ENCODE measurements around the gene GAPVD1.

GAPVD1 gene

DNA sequence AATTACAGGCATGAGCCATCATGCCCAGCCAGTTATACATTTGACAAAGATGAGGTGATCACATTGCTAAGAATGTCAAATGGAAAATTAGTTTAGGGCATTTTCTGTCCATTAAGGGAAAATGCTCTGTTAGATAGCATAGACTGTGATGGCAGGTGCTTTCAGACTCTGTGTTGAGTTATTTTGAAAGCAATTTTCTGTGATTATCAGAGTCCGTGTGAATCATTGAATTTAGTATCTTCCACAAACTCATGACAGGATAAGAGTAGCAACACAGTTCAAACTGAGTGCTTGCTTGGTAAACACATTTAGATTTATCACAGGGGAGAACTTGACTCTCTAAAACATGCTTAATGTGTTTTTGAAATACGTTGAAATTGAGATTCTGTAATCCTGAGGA, 69.0 kb downstream of the GAPVD1 start:
- Histone ChIP-seq H3K27me3 (ENCODE audit: control insufficient read depth in 5 of 5, insufficient read depth in 4 of 5, low read length in 5 of 5) (no peaks in the 10 kb centered on the region), H3K27ac (ENCODE audit: low read depth, low read length) (no peak overlapping the region), H3K9me3 (ENCODE audit: control insufficient read depth in 5 of 5, low read length in 5 of 5) (no peaks in the 10 kb centered on the region), H3K36me3 (ENCODE audit: control insufficient read depth in 5 of 5, insufficient read depth in 5 of 5, low read length in 5 of 5) (peaks cover 28 to 65% (median 46%) of the 10 kb centered on the region in 5 donors), H3K4me3 (ENCODE audit: low read depth in 1 of 5, low read length in 5 of 5) (no peak overlapping the region), H3K9ac (ENCODE audit: low read length in 5 of 5) (no peak overlapping the region), H3K4me1 (ENCODE audit: control insufficient read depth in 5 of 5, insufficient read depth in 5 of 5, low read length in 5 of 5) (peaks cover 0 to 17% (median 8%) of the 10 kb centered on the region in 5 donors)

DNA sequence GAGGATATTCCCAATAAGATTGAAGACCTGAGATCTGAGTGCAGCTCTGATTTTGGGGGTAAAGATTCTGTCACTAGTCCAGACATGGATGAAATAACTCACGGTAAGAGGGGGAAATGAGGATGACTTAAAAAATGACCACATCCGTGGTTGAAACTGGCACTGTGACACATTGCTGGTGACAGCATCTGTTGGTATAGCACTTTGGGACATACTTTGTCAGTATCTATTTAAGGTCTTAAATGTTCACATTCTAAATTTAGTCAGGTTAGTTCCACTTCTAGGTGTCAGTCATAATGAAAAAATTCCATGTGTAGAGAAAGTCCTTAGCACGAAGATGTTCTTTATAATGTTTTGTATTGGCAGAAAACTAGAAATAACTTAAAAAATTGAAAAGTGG, 70.9 kb downstream of the GAPVD1 start:
- H3K4me3 ChIP-seq (ENCODE audit: low read depth in 1 of 5, low read length in 5 of 5), result no peak overlapping the region
- no peaks in the 10 kb centered on the region for H3K9me3 ChIP-seq (ENCODE audit: control insufficient read depth in 5 of 5, low read length in 5 of 5)
- no peak overlapping the region for H3K27ac ChIP-seq (ENCODE audit: low read depth, low read length)
- peaks cover 23 to 63% (median 50%) of the 10 kb centered on the region in 5 donors for H3K36me3 ChIP-seq (ENCODE audit: control insufficient read depth in 5 of 5, insufficient read depth in 5 of 5, low read length in 5 of 5)
- H3K4me1 ChIP-seq (ENCODE audit: control insufficient read depth in 5 of 5, insufficient read depth in 5 of 5, low read length in 5 of 5), result peaks cover 0 to 12% (median 8%) of the 10 kb centered on the region in 5 donors
- H3K27me3 ChIP-seq (ENCODE audit: control insufficient read depth in 5 of 5, insufficient read depth in 4 of 5, low read length in 5 of 5), result no peaks in the 10 kb centered on the region
- H3K9ac ChIP-seq (ENCODE audit: low read length in 5 of 5), result no peak overlapping the region

DNA sequence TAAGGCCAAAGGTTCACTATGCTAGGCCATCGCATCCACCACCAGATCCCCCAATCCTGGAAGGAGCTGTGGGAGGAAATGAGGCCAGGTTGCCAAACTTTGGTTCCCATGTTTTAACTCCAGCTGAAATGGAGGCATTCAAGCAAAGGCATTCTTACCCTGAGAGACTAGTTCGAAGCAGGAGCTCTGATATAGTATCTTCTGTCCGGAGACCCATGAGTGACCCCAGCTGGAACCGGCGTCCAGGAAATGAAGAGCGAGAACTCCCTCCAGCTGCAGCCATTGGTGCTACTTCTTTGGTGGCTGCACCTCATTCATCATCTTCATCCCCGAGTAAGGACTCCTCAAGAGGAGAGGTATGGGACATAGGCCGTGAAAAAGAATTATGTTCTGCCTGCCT, 75.6 kb downstream of the GAPVD1 start:
- no peaks in the 10 kb centered on the region for H3K27me3 ChIP-seq (ENCODE audit: control insufficient read depth in 5 of 5, insufficient read depth in 4 of 5, low read length in 5 of 5)
- no peak overlapping the region for H3K27ac ChIP-seq (ENCODE audit: low read depth, low read length)
- no peak overlapping the region for H3K9ac ChIP-seq (ENCODE audit: low read length in 5 of 5)
- no peaks in the 10 kb centered on the region for H3K4me1 ChIP-seq (ENCODE audit: control insufficient read depth in 5 of 5, insufficient read depth in 5 of 5, low read length in 5 of 5)
- peaks cover 41 to 84% (median 70%) of the 10 kb centered on the region in 5 donors for H3K36me3 ChIP-seq (ENCODE audit: control insufficient read depth in 5 of 5, insufficient read depth in 5 of 5, low read length in 5 of 5)
- H3K9me3 ChIP-seq (ENCODE audit: control insufficient read depth in 5 of 5, low read length in 5 of 5), result no peaks in the 10 kb centered on the region
- no peak overlapping the region for H3K4me3 ChIP-seq (ENCODE audit: low read depth in 1 of 5, low read length in 5 of 5)

DNA sequence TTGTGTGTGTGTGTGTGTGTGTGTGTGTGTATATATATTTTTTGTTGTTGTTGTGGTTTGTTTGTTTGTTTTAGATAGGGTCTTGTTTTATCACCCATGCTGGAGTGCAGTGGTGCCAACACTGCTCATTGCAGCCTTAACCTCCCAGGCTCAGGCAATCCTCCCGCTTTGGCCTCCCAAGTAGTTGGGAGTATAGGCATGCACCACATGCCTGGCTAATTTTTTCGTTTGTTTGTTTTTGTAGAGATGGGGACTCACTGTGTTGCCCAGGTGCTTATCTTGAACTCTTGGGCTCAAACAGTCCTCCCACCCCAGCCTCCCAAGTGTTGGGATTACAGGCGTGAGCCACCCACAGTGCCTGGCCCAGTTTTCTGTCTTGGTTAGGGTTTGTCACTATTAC, 77.3 kb downstream of the GAPVD1 start:
- Histone ChIP-seq H3K27ac (ENCODE audit: low read depth, low read length) (no peak overlapping the region), H3K36me3 (ENCODE audit: control insufficient read depth in 5 of 5, insufficient read depth in 5 of 5, low read length in 5 of 5) (peaks cover 33 to 73% (median 58%) of the 10 kb centered on the region in 5 donors)

DNA sequence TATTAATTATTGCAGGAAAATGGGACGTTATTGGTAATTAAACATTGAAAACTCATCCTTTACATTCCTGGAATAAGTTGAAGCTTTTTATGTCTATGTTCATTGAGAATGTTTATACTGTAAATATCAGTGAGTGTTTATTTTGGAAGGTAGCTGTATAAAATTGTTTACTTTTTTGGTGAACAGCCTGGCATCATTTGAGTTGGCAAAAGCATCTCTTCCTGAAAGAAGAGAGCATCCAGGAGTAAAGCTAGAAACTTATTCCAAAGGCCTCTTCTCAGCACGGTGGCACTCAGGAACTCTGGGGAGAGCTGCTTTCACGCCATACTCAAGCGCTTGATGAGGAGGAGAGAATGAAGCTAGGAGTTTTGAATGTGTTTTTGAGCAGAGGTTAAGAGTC, 79.9 kb downstream of the GAPVD1 start:
- Histone ChIP-seq H3K9ac (ENCODE audit: low read length in 5 of 5) (no peak overlapping the region), H3K36me3 (ENCODE audit: control insufficient read depth in 5 of 5, insufficient read depth in 5 of 5, low read length in 5 of 5) (peaks cover 35 to 74% (median 54%) of the 10 kb centered on the region in 5 donors), H3K27ac (ENCODE audit: low read depth, low read length) (no peak overlapping the region), H3K9me3 (ENCODE audit: control insufficient read depth in 5 of 5, low read length in 5 of 5) (no peaks in the 10 kb centered on the region), H3K4me3 (ENCODE audit: low read depth in 1 of 5, low read length in 5 of 5) (no peak overlapping the region), H3K27me3 (ENCODE audit: control insufficient read depth in 5 of 5, insufficient read depth in 4 of 5, low read length in 5 of 5) (no peaks in the 10 kb centered on the region), H3K4me1 (ENCODE audit: control insufficient read depth in 5 of 5, insufficient read depth in 5 of 5, low read length in 5 of 5) (peaks cover 0 to 4% (median 0%) of the 10 kb centered on the region in 5 donors)

More for the DNA sequence above, 77.3 kb downstream of the GAPVD1 start:
- Histone ChIP-seq H3K4me1 (ENCODE audit: control insufficient read depth in 5 of 5, insufficient read depth in 5 of 5, low read length in 5 of 5) (peaks cover 0 to 4% (median 0%) of the 10 kb centered on the region in 5 donors), H3K4me3 (ENCODE audit: low read depth in 1 of 5, low read length in 5 of 5) (no peak overlapping the region), H3K27me3 (ENCODE audit: control insufficient read depth in 5 of 5, insufficient read depth in 4 of 5, low read length in 5 of 5) (no peaks in the 10 kb centered on the region), H3K9ac (ENCODE audit: low read length in 5 of 5) (no peak overlapping the region), H3K9me3 (ENCODE audit: control insufficient read depth in 5 of 5, low read length in 5 of 5) (no peaks in the 10 kb centered on the region)

DNA sequence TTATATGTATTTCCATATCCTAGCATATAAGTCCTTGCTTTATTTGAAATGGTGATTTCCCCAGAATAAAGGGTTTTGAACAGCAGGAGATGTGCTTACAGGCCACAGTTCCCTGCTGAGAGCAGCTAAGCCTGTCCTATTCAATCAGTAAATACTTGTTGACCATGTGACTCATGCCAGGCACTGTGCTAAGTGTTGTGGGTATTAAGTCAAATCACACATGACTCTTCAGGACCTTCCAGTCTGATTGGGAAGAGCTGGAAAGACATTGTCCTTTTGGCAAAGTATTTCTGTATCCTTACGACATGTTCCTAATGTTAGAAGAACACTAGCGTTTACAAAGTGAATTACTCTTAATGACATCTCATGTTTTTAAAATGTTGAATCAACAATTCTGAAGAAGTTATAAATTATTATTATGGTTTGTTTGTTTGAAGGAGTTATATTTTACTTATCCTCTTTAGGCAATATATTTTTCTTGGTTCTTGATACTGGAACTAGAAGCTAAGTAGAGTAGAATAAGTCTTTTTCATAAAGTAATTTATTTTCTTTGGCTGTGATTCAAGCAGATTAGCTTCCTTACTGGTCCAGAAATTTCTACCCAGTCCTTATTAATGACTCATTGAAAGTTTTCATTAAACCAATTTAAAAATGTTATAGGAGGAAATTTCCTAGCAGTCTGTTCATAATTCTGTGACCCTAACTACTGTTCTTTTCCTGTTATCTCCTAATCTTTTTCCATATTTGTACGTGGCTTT, 82.1 kb downstream of the GAPVD1 start:
- Histone ChIP-seq H3K36me3 (ENCODE audit: control insufficient read depth in 5 of 5, insufficient read depth in 5 of 5, low read length in 5 of 5) (peaks cover 32 to 73% (median 60%) of the 10 kb centered on the region in 5 donors), H3K9me3 (ENCODE audit: control insufficient read depth in 5 of 5, low read length in 5 of 5) (no peaks in the 10 kb centered on the region), H3K9ac (ENCODE audit: low read length in 5 of 5) (no peak overlapping the region), H3K27ac (ENCODE audit: low read depth, low read length) (peak overlapping the region; percentile 51), H3K4me1 (ENCODE audit: control insufficient read depth in 5 of 5, insufficient read depth in 5 of 5, low read length in 5 of 5) (peaks cover 0 to 4% (median 0%) of the 10 kb centered on the region in 5 donors), H3K27me3 (ENCODE audit: control insufficient read depth in 5 of 5, insufficient read depth in 4 of 5, low read length in 5 of 5) (no peaks in the 10 kb centered on the region), H3K4me3 (ENCODE audit: low read depth in 1 of 5, low read length in 5 of 5) (no peak overlapping the region)

DNA sequence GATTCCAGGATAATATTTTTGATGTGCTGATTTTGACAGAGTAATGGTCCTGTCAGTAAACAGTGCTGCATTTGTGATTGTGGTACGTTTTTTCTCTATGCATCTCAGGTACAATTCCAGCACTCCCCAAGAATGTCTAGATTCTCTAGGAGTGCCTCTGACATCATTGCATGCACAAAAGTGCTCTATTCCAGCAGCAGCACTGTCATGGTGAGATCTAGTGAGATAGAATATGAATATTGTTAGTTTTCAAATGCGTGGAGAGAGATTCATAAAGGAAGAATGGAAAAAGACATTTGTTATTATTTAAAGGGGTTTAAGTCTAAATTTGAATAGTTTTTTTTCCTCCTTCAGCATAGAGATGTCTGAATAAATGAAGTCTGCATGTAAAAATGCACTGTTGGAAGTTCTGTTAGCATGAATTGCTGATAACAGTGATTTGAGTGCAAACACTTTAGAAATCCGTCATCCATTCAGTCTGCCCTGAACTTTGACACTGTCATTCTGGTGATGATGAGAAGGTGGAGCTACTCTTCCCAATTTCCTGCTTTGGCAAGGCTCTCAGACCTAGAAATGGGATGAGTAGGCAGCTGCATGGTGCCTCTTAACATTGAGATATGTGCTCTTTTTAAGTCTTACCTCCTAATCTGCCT, 84.6 kb downstream of the GAPVD1 start:
- H3K36me3 ChIP-seq (ENCODE audit: control insufficient read depth in 5 of 5, insufficient read depth in 5 of 5, low read length in 5 of 5), result peaks cover 32 to 75% (median 69%) of the 10 kb centered on the region in 5 donors
- no peaks in the 10 kb centered on the region for H3K9me3 ChIP-seq (ENCODE audit: control insufficient read depth in 5 of 5, low read length in 5 of 5)
- no peaks in the 10 kb centered on the region for H3K27me3 ChIP-seq (ENCODE audit: control insufficient read depth in 5 of 5, insufficient read depth in 4 of 5, low read length in 5 of 5)
- peaks cover 0 to 4% (median 0%) of the 10 kb centered on the region in 5 donors for H3K4me1 ChIP-seq (ENCODE audit: control insufficient read depth in 5 of 5, insufficient read depth in 5 of 5, low read length in 5 of 5)
- no peak overlapping the region for H3K4me3 ChIP-seq (ENCODE audit: low read depth in 1 of 5, low read length in 5 of 5)
- no peak overlapping the region for H3K9ac ChIP-seq (ENCODE audit: low read length in 5 of 5)
- no peak overlapping the region for H3K27ac ChIP-seq (ENCODE audit: low read depth, low read length)

DNA sequence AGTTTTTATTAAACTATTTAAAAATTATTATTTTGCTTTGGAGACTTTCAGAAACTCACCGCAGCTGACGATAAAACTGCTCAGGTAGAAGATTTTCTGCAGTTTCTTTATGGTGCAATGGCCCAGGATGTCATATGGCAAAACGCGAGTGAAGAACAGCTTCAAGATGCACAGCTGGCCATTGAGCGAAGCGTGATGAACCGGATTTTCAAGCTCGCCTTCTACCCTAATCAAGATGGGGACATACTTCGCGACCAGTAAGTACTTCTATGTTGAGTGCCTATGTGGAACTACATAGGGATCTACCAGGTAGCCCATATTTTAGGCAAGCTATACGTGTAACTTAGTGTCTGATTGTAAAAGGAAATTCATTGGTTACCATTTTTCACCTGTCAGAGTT, 94.0 kb downstream of the GAPVD1 start:
- peaks cover 37 to 95% (median 81%) of the 10 kb centered on the region in 5 donors for H3K36me3 ChIP-seq (ENCODE audit: control insufficient read depth in 5 of 5, insufficient read depth in 5 of 5, low read length in 5 of 5)
- H3K4me1 ChIP-seq (ENCODE audit: control insufficient read depth in 5 of 5, insufficient read depth in 5 of 5, low read length in 5 of 5), result peaks cover 0 to 6% (median 0%) of the 10 kb centered on the region in 5 donors
- no peak overlapping the region for H3K27ac ChIP-seq (ENCODE audit: low read depth, low read length)
- H3K9me3 ChIP-seq (ENCODE audit: control insufficient read depth in 5 of 5, low read length in 5 of 5), result no peaks in the 10 kb centered on the region
- H3K9ac ChIP-seq (ENCODE audit: low read length in 5 of 5), result no peak overlapping the region
- H3K4me3 ChIP-seq (ENCODE audit: low read depth in 1 of 5, low read length in 5 of 5), result no peak overlapping the region
- no peaks in the 10 kb centered on the region for H3K27me3 ChIP-seq (ENCODE audit: control insufficient read depth in 5 of 5, insufficient read depth in 4 of 5, low read length in 5 of 5)

DNA sequence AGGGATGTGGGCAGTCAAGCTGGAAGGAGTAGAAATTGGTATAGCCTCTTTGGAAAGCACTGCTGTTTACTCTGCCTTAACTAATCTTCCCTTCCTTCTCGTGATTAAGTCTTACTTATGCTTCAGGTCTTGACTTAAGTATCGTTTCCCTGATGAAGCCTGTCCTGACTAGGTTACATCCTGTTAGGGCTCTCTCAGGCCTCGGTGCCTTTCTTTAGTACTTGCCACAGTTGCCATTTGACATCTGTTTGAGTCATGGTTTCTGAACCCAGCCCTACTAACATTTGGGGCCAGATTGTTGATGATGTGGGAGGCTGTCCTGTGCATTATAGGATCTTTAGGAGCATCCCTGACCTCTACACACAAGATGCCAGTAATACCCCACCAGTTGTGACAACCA, 94.4 kb downstream of the GAPVD1 start:
- peaks cover 0 to 6% (median 0%) of the 10 kb centered on the region in 5 donors for H3K4me1 ChIP-seq (ENCODE audit: control insufficient read depth in 5 of 5, insufficient read depth in 5 of 5, low read length in 5 of 5)
- H3K36me3 ChIP-seq (ENCODE audit: control insufficient read depth in 5 of 5, insufficient read depth in 5 of 5, low read length in 5 of 5), result peaks cover 36 to 95% (median 81%) of the 10 kb centered on the region in 5 donors
- no peak overlapping the region for H3K4me3 ChIP-seq (ENCODE audit: low read depth in 1 of 5, low read length in 5 of 5)
- H3K9me3 ChIP-seq (ENCODE audit: control insufficient read depth in 5 of 5, low read length in 5 of 5), result no peaks in the 10 kb centered on the region
- H3K27ac ChIP-seq (ENCODE audit: low read depth, low read length), result no peak overlapping the region
- H3K27me3 ChIP-seq (ENCODE audit: control insufficient read depth in 5 of 5, insufficient read depth in 4 of 5, low read length in 5 of 5), result no peaks in the 10 kb centered on the region
- H3K9ac ChIP-seq (ENCODE audit: low read length in 5 of 5), result no peak overlapping the region

DNA sequence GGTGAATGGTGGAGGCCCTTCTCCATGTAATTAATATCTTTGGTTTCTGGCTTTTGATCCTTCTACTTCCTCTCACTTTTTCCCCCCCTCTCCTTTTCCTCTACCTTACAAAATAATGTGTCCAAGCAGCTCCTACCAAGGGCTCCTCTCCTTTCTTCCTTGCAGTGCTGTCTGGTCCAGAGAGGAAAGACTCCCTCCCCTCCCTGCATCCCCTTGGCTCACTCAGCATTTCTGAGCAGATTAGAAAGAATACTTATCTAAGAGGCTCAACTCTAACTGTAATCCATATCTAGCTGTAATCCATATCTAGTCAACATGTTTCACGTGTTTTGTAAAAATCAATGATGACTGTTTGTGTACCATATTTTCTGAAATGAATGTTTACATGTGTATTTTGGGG, 97.4 kb downstream of the GAPVD1 start:
- no peaks in the 10 kb centered on the region for H3K27me3 ChIP-seq (ENCODE audit: control insufficient read depth in 5 of 5, insufficient read depth in 4 of 5, low read length in 5 of 5)
- no peak overlapping the region for H3K9ac ChIP-seq (ENCODE audit: low read length in 5 of 5)
- no peaks in the 10 kb centered on the region for H3K4me1 ChIP-seq (ENCODE audit: control insufficient read depth in 5 of 5, insufficient read depth in 5 of 5, low read length in 5 of 5)
- H3K36me3 ChIP-seq (ENCODE audit: control insufficient read depth in 5 of 5, insufficient read depth in 5 of 5, low read length in 5 of 5), result peaks cover 41 to 93% (median 79%) of the 10 kb centered on the region in 5 donors
- H3K4me3 ChIP-seq (ENCODE audit: low read depth in 1 of 5, low read length in 5 of 5), result no peak overlapping the region
- no peaks in the 10 kb centered on the region for H3K9me3 ChIP-seq (ENCODE audit: control insufficient read depth in 5 of 5, low read length in 5 of 5)
- no peak overlapping the region for H3K27ac ChIP-seq (ENCODE audit: low read depth, low read length)
